ENCODE measurements around the gene TCL1B. TPM values are rescaled to one million over a fixed set of nuclear protein-coding genes. Genes with fewer than 3 reads are reported as not detected.

The TCL1B gene
- total RNA-seq, 1 experiment from 2014 or later: 3.6 TPM

GRCh38 chr14:95686935-95687334, 709 bp downstream of the TCL1B start:
- peaks cover 57% of the 10 kb centered on the region for H3K27me3 Mint-ChIP-seq (ENCODE audit: low read depth)
- H3K4me2 ChIP-seq (ENCODE audit: insufficient read depth, insufficient read length, low read length): peak overlapping the region; percentile 5

More at GRCh38 chr14:95686935-95687334, 709 bp downstream of the TCL1B start:
- Histone ChIP-seq H3T11ph (ENCODE audit: low read length) (no peak overlapping the region), H2BK20ac (ENCODE audit: low read depth, low read length, poor library complexity, severe bottlenecking) (no peak overlapping the region), H4K20me1 (ENCODE audit: control insufficient read depth, insufficient read depth, insufficient read length) (no peaks in the 10 kb centered on the region), H4K91ac (ENCODE audit: insufficient read length, low read depth, low read length) (no peak overlapping the region), H2BK12ac (ENCODE audit: insufficient read length, low read depth, low read length) (no peak overlapping the region), H3K4me1 (ENCODE audit: insufficient read depth, low read length) (no peaks in the 10 kb centered on the region; the same call in 1 of the 2 replicates), H2BK5ac (ENCODE audit: insufficient read length, low read length) (no peak overlapping the region), H3K79me2 (ENCODE audit: insufficient read depth, low read length) (no peaks in the 10 kb centered on the region), H2AK5ac (ENCODE audit: insufficient read length, low read length) (no peak overlapping the region), H4K5ac (ENCODE audit: insufficient read length, low read depth, low read length) (no peak overlapping the region), H3K9me3 (ENCODE audit: control insufficient read depth, low read depth, low read length) (no peaks in the 10 kb centered on the region), H2AFZ (ENCODE audit: low read length) (no peak overlapping the region), H3K27me3 (ENCODE audit: insufficient read depth, low read length) (no peaks in the 10 kb centered on the region), H3K23ac (ENCODE audit: insufficient read length, low read depth, low read length) (no peak overlapping the region), H3K4ac (ENCODE audit: low read depth, low read length) (no peak overlapping the region), H3K23me2 (ENCODE audit: insufficient read length, low read depth, low read length, poor library complexity, severe bottlenecking) (no peaks in the 10 kb centered on the region), H2BK15ac (ENCODE audit: low read depth, low read length) (no peak overlapping the region), H3K27ac (ENCODE audit: insufficient read length, low read depth, low read length) (no peak overlapping the region), H3K18ac (ENCODE audit: insufficient read length, low read depth, low read length) (no peak overlapping the region), H3K56ac (ENCODE audit: insufficient read length, low read depth, low read length) (no peak overlapping the region), H3K79me1 (ENCODE audit: insufficient read depth, low read depth, low read length, poor library complexity, severe bottlenecking) (no peaks in the 10 kb centered on the region), H4K8ac (replicated peaks; ENCODE audit: insufficient read length, low read depth, low read length) (no peak overlapping the region), H3K9ac (ENCODE audit: extremely low read depth, insufficient read length, low read length) (no peak overlapping the region), H2BK120ac (ENCODE audit: low read depth, low read length, poor library complexity, severe bottlenecking) (no peak overlapping the region), H3K14ac (ENCODE audit: insufficient read depth, low read length) (no peak overlapping the region)
- Mint-ChIP-seq H3K4me3 (peak overlapping the region in 1 of 2 experiments; percentile 2; a peak in 2 of 5 replicates), H3K36me3 (ENCODE audit: insufficient read depth in 1 of 3, low read depth in 3 of 3) (no peaks in the 10 kb centered on the region), H3K4me1 (peaks cover 21 to 26% of the 10 kb centered on the region in 2 experiments), H3K9me3 (no peaks in the 10 kb centered on the region; a peak in 1 of 5 replicates), H3K27ac (peak overlapping the region in 1 of 3 experiments; percentile 23; a peak in 2 of 7 replicates)
- no peak for TF ChIP-seq CTCF (conservative IDR thresholded peaks at IDR 0.05)
- no CpG with 5 or more reads among the region's 2 CpGs for WGBS (ENCODE audit: extremely low coverage, insufficient read length, low lambda C conversion rate)
- DNase-seq: no peak
